ENCODE data around the gene FAM162B. TPM values are rescaled to one million over a fixed set of nuclear protein-coding genes. Genes with fewer than 3 reads are reported as not detected.
"Not testable (repeated sequence)": the region's sequence is repeated elsewhere in the genome, so short reads cannot be mapped to it uniquely, and the experiment has no call there.

The FAM162B gene
- total RNA-seq, 1 donor from 2014 or later, result 3.5 TPM

GRCh38 chr6:116730513-116730912 is 35.0 kb downstream of the FAM162B start:
- Histone ChIP-seq H3K9me3 (replicated peaks) (no peaks in the 10 kb centered on the region), H3K27me3 (ENCODE audit: low read depth) (no peaks in the 10 kb centered on the region), H3K27ac (replicated peaks) (no peak overlapping the region), H3K4me3 (no peak overlapping the region), H3K36me3 (peaks cover 66% of the 10 kb centered on the region), H3K4me1 (no peaks in the 10 kb centered on the region)
- DNase-seq, result no peak
- TF ChIP-seq CTCF (IDR thresholded peaks at IDR 0.05; ENCODE audit: borderline replicate concordance), result no peak
- intact Hi-C loops (cut with micrococcal nuclease), result no loop called here

GRCh38 chr6:116726947-116727346 is 38.6 kb downstream of the FAM162B start:
- no peaks in the 10 kb centered on the region for H3K4me1 ChIP-seq
- H3K4me3 ChIP-seq, result no peak overlapping the region
- H3K27ac ChIP-seq (replicated peaks), result no peak overlapping the region
- DNase-seq, result no peak
- no peaks in the 10 kb centered on the region for H3K27me3 ChIP-seq (ENCODE audit: low read depth)
- H3K36me3 ChIP-seq, result peaks cover 87% of the 10 kb centered on the region
- TF ChIP-seq CTCF (IDR thresholded peaks at IDR 0.05; ENCODE audit: borderline replicate concordance), result no peak
- intact Hi-C loops (cut with micrococcal nuclease), result no loop called here
- no peaks in the 10 kb centered on the region for H3K9me3 ChIP-seq (replicated peaks)

- DNase-seq, result no peak
- intact Hi-C loops (cut with micrococcal nuclease), result no loop called here
- H3K27ac ChIP-seq (replicated peaks), result no peak overlapping the region
- no peaks in the 10 kb centered on the region for H3K4me1 ChIP-seq
- no peaks in the 10 kb centered on the region for H3K9me3 ChIP-seq (replicated peaks)
- H3K4me3 ChIP-seq, result no peak overlapping the region
- H3K36me3 ChIP-seq, result peaks cover 78% of the 10 kb centered on the region
- no peaks in the 10 kb centered on the region for H3K27me3 ChIP-seq (ENCODE audit: low read depth)
- TF ChIP-seq CTCF (IDR thresholded peaks at IDR 0.05; ENCODE audit: borderline replicate concordance), result no peak
Measured at GRCh38 chr6:116714761-116715160, 50.8 kb downstream of the FAM162B start.

GRCh38 chr6:116714296-116714695 is 51.2 kb downstream of the FAM162B start:
- TF ChIP-seq CTCF (IDR thresholded peaks at IDR 0.05; ENCODE audit: borderline replicate concordance), result no peak
- intact Hi-C loops (cut with micrococcal nuclease), result no loop called here
- H3K4me3 ChIP-seq, result no peak overlapping the region
- no peaks in the 10 kb centered on the region for H3K27me3 ChIP-seq (ENCODE audit: low read depth)
- no peak overlapping the region for H3K27ac ChIP-seq (replicated peaks)
- H3K4me1 ChIP-seq, result no peaks in the 10 kb centered on the region
- no peaks in the 10 kb centered on the region for H3K9me3 ChIP-seq (replicated peaks)
- H3K36me3 ChIP-seq, result peaks cover 78% of the 10 kb centered on the region
- DNase-seq, result no peak

- Histone ChIP-seq H3K9me3 (replicated peaks) (no peaks in the 10 kb centered on the region), H3K4me1 (peaks cover 10% of the 10 kb centered on the region), H3K27ac (replicated peaks) (no peak overlapping the region), H3K36me3 (peaks cover 61% of the 10 kb centered on the region), H3K4me3 (no peak overlapping the region), H3K27me3 (ENCODE audit: low read depth) (no peaks in the 10 kb centered on the region)
- intact Hi-C loops (cut with micrococcal nuclease), result no loop called here
- TF ChIP-seq CTCF (IDR thresholded peaks at IDR 0.05; ENCODE audit: borderline replicate concordance), result no peak
- DNase-seq, result no peak
Measured at GRCh38 chr6:116705917-116706316, 59.6 kb downstream of the FAM162B start.

GRCh38 chr6:116703888-116704287 is 61.6 kb downstream of the FAM162B start:
- DNase-seq; intact Hi-C loops (cut with micrococcal nuclease); H3K27ac ChIP-seq (replicated peaks); H3K27me3 ChIP-seq (ENCODE audit: low read depth); H3K9me3 ChIP-seq (replicated peaks); H3K4me3 ChIP-seq: not testable (repeated sequence)
- H3K36me3 ChIP-seq, result peaks cover 59% of the 10 kb centered on the region
- peaks cover 10% of the 10 kb centered on the region for H3K4me1 ChIP-seq

Other genes with a start within 250 kb of the FAM162B start
- not detected for gene TRAPPC3L, start 220.0 kb downstream of the FAM162B start, total RNA-seq
- gene CALHM4, start 212.0 kb downstream of the FAM162B start, total RNA-seq, result not detected
- gene RWDD1, start 194.2 kb downstream of the FAM162B start, total RNA-seq, result 73.3 TPM
- not detected for gene RSPH4A, start 149.2 kb downstream of the FAM162B start, total RNA-seq
- gene ZUP1, start 97.0 kb downstream of the FAM162B start, total RNA-seq, result 3.1 TPM
- gene KPNA5, start 84.5 kb downstream of the FAM162B start, total RNA-seq, result 7.8 TPM
- not detected for gene GPRC6A, start 63.4 kb upstream of the FAM162B start, total RNA-seq
- not detected for gene RFX6, start 111.5 kb upstream of the FAM162B start, total RNA-seq